Stimulated activated naive CD8-positive, alpha-beta T cell treated with anti-CD3 and anti-CD28 coated beads, Interleukin-15, Interleukin-2, amounts not matched to agents 100 ng/mL and 50 ng/mL, for 24 hours (primary cell): ENCODE results near the gene XYLB.

ENCODE experiments used
- H3K27ac Mint-ChIP-seq: one replicate; pipeline ENCODE4 v1.8.0; 2021; ENCODE audit warnings: mild to moderate bottlenecking, mixed read lengths
- H3K27me3 Mint-ChIP-seq: one replicate; pipeline ENCODE4 v1.8.0; 2021; ENCODE audit warnings: mixed read lengths
- H3K36me3 Mint-ChIP-seq: one replicate; pipeline ENCODE4 v1.8.0; 2021; ENCODE audit warnings: low read depth, mixed read lengths
- H3K4me1 Mint-ChIP-seq: one replicate; pipeline ENCODE4 v1.8.0; 2021; ENCODE audit warnings: low read depth, mixed read lengths
- H3K4me3 Mint-ChIP-seq: one replicate; pipeline ENCODE4 v1.8.0; 2021; ENCODE audit warnings: mild to moderate bottlenecking, mixed read lengths
- H3K9me3 Mint-ChIP-seq: one replicate; pipeline ENCODE4 v1.8.0; 2021; ENCODE audit warnings: mixed read lengths

The XYLB gene

DNA sequence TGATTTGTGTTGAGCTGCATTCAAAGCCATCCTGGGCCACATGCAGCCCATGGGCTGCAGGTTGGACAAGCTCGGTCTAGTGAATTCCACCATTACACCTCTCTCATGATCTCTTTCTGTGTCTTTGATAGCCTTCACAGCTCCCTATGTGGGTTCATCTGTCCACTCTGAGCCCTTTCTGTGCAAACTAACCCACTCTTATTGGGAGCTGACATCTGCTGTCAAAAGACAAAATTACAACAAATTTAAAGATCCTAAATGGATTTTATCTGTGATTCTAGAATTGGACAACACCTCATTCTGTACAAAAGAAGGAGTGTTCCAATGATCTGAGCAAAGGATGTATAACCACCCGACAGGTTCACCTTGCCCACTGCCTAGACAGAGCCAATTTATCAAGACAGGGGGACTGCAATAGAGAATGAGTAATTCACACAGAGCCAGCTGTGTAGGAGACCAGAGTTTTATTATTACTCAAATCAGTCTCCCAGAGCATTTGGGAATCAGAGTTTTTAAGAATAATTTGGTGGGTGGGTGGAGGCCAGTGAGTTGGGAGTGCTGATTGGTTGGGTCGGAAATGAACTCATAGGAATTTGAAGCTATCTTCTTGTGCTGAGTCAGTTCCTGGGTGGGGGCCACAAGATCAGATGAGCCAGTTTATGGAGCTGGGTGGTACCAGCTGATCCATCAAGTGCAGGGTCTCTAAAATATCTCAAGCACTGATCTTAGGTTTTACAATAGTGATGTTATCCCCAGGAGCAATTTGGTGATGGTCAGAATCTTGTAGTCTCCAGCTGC is 2.6 kb upstream of the XYLB start:
- H3K27ac Mint-ChIP-seq: no peak overlapping the region
- H3K4me3 Mint-ChIP-seq: no peak overlapping the region
- peaks cover 13% of the 10 kb centered on the region for H3K27me3 Mint-ChIP-seq
- no peaks in the 10 kb centered on the region for H3K4me1 Mint-ChIP-seq
- H3K9me3 Mint-ChIP-seq: no peaks in the 10 kb centered on the region
- H3K36me3 Mint-ChIP-seq: no peaks in the 10 kb centered on the region

DNA sequence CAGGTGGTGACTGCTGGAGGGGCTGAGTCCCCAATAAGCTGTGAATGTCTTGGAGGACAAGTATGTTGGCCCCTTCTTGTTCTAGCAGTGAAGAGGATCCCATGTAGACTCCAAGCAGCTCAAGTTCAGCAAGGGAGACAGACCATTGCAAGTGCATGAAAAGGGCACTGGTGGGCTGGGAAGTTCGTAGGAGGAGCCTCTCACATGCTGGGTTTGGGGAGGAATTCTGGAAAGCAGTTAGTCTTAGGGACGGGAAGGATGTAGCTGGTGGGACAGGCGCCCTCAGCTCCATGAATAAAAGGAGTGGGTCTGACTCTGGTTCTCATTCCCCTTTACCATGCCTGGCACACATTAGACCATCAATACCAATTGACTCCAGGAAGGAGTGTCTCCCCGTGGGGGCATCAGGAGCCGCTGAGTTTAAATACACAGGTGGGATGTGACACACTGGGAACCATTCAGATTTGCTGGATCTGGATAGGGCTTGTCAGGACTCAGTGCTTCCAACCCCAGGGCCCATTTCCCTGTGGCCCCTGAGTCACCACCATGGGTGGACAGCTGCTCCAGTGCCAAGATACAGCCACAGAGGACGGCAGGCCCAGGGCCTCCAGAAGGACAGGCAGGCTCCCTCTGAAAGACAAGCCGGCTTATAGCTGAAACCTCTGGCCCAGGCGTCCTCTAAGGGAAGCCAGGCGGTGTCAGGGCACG is 552 bp upstream of the XYLB start:
- Mint-ChIP-seq H3K27me3 (peaks cover 8% of the 10 kb centered on the region), H3K4me1 (no peaks in the 10 kb centered on the region), H3K9me3 (no peaks in the 10 kb centered on the region), H3K36me3 (no peaks in the 10 kb centered on the region), H3K27ac (no peak overlapping the region), H3K4me3 (peak overlapping the region; percentile 69)

DNA sequence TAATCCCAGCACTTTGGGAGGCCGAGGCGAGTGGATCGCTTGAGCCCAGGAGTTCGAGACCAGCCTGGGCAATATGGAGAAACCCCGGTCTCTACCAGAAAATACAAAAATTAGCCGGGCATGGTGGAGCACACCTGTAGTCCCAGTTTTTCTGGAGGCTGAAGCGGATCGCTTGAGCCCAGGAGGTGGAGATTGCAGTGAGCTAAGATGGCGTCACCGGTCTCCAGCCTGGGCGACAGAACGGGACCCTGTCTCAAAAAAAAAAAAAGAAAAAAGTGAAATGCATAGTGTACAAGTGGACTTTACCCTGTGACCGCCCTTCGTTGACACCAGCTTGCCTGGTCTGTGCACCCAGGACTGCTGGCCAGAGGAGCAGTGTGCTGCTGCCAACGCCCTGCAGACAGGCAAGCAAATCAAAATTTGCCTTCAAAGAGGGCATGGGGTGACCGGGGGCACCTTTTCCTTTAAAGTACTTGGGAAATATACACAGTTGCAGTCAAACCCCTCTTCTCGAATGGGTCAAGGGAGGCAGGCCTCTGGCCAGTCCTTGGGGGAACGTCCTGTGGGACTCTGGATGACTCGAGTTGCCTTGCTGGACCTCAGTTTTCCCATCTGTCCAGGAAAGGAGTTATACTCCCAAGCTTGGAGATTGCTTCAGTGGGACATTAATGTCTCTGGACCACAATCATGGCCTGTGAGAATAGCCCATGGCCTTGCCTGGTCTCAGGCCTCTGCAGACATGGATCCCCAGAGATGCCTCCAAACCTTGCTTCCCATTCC is 1.0 kb downstream of the XYLB start:
- peak overlapping the region; percentile 75 for H3K4me3 Mint-ChIP-seq
- peaks cover 8% of the 10 kb centered on the region for H3K27me3 Mint-ChIP-seq
- no peak overlapping the region for H3K27ac Mint-ChIP-seq
- peaks cover 9% of the 10 kb centered on the region for H3K36me3 Mint-ChIP-seq
- H3K4me1 Mint-ChIP-seq: no peaks in the 10 kb centered on the region
- H3K9me3 Mint-ChIP-seq: no peaks in the 10 kb centered on the region

DNA sequence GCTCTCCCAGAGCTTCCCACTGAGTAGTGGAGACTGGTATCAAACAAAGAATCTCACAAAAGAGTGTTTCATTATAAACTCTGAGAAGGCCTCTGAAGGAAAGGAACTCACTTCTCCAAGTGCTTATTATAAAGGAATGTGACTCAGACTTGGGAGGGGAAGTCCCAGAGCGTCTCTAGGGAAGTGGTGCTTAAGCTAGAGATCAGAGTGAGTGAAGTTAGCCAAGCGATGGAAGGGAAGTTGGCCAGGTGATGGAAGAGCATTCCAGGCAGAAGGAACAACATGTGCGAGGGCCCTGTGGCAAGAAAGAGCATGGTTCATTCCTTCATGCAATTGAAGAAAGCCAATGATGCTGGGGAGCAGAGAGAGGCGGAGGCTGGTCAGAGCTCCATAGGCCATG is 2.3 kb downstream of the XYLB start:
- no peak overlapping the region for H3K4me3 Mint-ChIP-seq
- no peaks in the 10 kb centered on the region for H3K4me1 Mint-ChIP-seq
- peaks cover 13% of the 10 kb centered on the region for H3K36me3 Mint-ChIP-seq
- H3K27me3 Mint-ChIP-seq: peaks cover 5% of the 10 kb centered on the region
- H3K9me3 Mint-ChIP-seq: no peaks in the 10 kb centered on the region
- H3K27ac Mint-ChIP-seq: no peak overlapping the region

DNA sequence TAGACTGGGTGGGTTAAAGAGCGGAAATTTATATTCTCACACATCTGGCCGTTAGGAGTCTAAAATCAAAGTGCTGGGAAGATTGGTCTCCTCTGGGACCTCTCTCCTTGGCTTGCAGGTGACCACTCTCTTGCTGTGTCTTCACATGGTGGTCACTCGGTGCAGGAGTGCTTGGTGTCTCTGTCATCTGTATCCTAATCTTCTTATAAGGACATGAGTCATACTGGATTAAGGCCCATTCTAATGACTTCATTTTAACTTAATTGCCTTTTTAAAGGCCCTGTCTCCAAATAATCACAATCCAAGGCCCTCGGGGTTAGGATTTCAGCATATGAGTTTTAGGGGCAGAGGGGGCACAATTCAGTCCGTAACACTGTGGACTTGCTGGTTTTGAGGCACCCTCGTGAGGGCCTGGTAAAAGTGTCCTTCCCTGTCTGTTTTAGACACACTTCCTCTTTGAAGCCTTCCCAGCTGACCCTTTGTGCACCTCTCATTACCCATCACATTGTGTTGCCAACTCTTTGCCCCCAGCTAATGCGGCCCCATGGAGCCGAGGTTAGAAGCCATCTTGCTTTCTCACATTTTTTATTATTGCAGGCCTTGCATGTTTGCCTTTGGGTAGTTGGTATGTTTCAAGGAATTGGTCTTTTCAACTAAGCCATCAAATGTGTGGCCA is 3.2 kb downstream of the XYLB start:
- peaks cover 13% of the 10 kb centered on the region for H3K36me3 Mint-ChIP-seq
- H3K9me3 Mint-ChIP-seq: no peaks in the 10 kb centered on the region
- no peak overlapping the region for H3K27ac Mint-ChIP-seq
- H3K27me3 Mint-ChIP-seq: peaks cover 4% of the 10 kb centered on the region
- H3K4me1 Mint-ChIP-seq: no peaks in the 10 kb centered on the region
- no peak overlapping the region for H3K4me3 Mint-ChIP-seq

DNA sequence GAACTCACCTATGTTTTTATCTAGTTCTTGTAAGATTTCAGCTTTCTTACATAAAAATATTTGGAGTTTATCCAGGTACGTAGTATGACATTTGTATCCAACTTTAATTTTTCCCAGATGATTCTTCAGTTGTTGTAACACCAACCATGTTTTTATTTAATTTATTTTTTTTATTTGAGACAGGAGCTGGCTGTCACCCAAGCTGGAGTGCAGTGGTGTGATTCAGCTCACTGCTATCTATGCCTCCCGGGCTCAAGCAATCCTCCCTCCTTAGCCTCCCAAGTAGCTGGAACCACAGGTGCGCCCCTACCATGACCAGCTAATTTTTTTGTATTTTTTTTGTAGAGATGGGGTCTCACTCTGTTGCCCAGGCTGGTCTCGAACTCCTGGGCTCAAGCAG is 6.6 kb downstream of the XYLB start:
- H3K27ac Mint-ChIP-seq: no peak overlapping the region
- peaks cover 13% of the 10 kb centered on the region for H3K36me3 Mint-ChIP-seq
- no peaks in the 10 kb centered on the region for H3K4me1 Mint-ChIP-seq
- no peaks in the 10 kb centered on the region for H3K9me3 Mint-ChIP-seq
- no peaks in the 10 kb centered on the region for H3K27me3 Mint-ChIP-seq
- H3K4me3 Mint-ChIP-seq: no peak overlapping the region

DNA sequence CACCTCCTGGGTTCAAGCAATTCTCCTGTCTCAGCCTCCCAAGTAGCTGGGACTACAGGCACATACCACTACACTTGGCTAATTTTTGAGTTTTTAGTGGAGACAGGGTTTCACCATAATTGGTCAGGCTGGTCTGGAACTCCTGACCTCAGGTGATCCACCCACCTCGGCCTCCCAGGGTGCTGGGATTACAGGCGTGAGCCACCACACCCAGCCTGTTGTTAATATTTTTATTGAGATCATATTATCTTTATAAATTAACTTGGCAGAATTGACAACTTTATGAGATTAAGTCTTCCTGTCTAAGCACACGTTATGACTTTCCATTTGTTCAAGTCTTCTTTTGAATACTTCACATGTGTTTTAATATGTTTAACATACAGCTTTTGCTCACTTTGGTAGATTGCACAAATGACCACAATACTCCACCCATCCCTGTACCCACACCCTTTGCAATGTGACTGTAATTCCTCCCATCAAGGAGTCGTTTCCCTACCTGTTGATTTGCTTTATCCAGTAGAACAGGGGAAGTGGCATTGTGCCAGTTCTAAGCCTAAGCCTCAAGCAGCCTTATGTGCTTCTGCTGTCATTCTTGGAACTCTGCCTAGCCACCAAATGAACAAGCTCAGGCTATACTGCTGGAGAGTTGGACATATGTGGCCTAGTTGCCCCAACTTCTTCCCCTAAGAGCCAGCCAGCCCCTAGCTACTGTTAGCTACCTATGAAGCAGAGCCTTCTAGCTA is 8.2 kb downstream of the XYLB start:
- Mint-ChIP-seq H3K27me3 (no peaks in the 10 kb centered on the region), H3K4me1 (no peaks in the 10 kb centered on the region), H3K4me3 (no peak overlapping the region), H3K36me3 (peaks cover 13% of the 10 kb centered on the region), H3K9me3 (no peaks in the 10 kb centered on the region), H3K27ac (no peak overlapping the region)

DNA sequence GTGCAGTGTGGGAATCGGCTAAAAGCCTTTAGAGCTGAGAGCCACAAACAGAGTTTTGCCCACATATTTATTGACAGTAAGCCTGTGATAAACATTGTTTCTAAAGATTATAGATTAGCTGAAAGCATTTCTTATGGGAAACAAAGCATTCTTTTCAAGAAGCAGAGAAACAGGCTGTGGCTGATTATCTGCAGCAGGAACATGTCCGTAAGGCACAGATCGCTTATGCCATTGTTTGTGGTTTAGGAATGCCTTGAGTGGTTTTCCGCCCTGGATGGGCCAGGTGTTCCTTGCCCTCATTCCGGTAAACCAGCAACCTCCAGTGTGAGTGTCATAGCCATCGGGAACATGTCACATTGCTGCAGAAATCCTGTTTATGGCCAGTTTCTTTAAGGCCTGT is 12.5 kb downstream of the XYLB start:
- Mint-ChIP-seq H3K27ac (no peak overlapping the region), H3K36me3 (peaks cover 3% of the 10 kb centered on the region), H3K4me3 (no peak overlapping the region), H3K4me1 (no peaks in the 10 kb centered on the region), H3K27me3 (no peaks in the 10 kb centered on the region), H3K9me3 (no peaks in the 10 kb centered on the region)

DNA sequence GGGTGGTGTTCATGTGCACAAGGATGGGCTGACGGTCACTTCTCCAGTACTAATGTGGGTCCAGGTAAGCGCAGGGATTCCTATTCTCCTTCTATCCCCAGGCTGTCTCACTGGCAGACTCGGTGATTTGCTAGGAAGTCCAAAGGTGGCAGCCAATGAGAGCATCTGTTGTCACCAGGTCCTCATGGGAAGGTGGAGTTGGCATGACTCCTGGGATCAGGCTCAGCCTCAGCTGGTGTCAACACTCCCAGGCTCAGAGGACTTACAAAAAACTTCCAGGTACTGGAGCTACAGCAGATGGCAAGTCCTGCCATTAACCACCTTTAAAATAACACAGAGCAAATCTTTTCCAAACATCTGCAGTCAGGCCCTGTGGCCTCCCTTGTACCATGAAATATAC is 13.8 kb downstream of the XYLB start:
- H3K27me3 Mint-ChIP-seq: no peaks in the 10 kb centered on the region
- no peaks in the 10 kb centered on the region for H3K9me3 Mint-ChIP-seq
- no peak overlapping the region for H3K27ac Mint-ChIP-seq
- peaks cover 6% of the 10 kb centered on the region for H3K4me1 Mint-ChIP-seq
- H3K36me3 Mint-ChIP-seq: peaks cover 14% of the 10 kb centered on the region
- no peak overlapping the region for H3K4me3 Mint-ChIP-seq

DNA sequence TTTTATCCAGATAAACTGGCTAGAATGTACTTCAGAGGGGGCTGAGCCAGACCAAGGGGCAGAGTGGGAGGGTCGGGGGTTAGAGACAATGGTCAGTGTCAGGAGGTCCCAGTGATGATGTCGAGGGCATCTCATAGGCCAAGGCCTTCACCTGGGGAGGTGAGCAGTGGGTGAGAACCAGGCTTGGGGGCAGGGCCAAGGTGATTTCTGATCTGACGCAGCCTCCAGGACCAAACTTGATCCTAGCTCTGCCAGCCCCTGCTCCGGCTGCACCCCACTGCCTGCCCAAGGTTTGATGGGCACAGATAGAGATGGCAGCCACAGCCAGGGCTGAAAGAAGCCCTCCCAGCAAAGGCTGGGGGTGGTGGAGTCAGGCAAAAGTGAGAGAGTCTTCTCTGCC is 14.9 kb downstream of the XYLB start:
- H3K4me1 Mint-ChIP-seq: peaks cover 6% of the 10 kb centered on the region
- no peaks in the 10 kb centered on the region for H3K9me3 Mint-ChIP-seq

DNA sequence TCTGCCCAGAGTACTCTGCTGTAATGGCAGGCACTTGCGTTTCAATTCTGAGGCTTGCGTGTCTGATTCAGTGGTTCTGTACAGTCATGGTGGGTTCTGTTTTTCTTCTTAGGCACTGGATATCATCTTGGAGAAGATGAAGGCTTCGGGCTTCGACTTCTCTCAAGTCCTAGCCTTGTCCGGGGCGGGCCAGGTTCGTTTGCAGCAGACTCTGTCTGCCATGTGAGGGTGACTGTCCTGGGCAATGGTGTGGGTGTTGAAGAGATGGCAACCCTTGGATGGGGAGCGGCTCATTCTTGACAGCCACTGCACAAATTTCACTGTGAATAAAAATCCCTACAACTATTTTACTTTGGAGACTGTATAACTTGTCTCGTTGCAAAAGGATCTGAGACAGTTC is 16.2 kb downstream of the XYLB start:
- H3K27me3 Mint-ChIP-seq: no peaks in the 10 kb centered on the region
- H3K36me3 Mint-ChIP-seq: peaks cover 22% of the 10 kb centered on the region
- no peak overlapping the region for H3K27ac Mint-ChIP-seq
- H3K9me3 Mint-ChIP-seq: no peaks in the 10 kb centered on the region
- peaks cover 6% of the 10 kb centered on the region for H3K4me1 Mint-ChIP-seq
- no peak overlapping the region for H3K4me3 Mint-ChIP-seq

More for the DNA sequence above, 14.9 kb downstream of the XYLB start:
- Mint-ChIP-seq H3K27ac (no peak overlapping the region), H3K36me3 (peaks cover 18% of the 10 kb centered on the region), H3K27me3 (no peaks in the 10 kb centered on the region), H3K4me3 (no peak overlapping the region)

DNA sequence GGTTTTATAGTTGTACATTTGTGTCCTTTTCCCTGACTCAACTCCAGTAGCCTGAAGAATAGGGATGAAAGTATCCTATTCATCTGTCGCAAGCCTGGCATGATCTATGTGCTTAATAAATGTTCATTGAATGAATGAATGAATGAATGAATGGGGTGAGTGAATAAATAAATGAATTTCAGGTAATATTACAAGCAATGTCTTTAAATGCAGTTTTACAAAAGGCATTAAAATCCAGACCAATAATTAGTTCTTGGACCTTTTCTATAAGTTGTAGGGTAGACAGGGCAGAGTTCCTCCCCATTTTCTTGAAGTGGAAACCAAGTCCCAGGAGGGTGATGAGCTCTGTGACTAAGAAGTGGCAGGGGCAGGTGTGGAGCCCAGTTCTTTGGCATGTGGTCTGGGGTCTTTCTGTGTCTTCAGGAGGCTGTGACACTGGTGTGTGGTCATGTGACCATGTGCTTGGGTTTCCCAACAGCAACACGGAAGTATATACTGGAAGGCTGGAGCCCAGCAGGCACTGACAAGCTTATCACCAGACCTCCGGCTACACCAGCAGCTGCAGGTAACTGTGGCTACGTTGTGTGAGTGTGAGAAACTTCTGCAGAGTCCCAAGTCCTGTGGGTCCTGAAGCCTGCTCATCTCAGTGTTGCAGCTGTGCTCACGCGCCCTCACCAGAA is 18.3 kb downstream of the XYLB start:
- no peaks in the 10 kb centered on the region for H3K9me3 Mint-ChIP-seq
- H3K27ac Mint-ChIP-seq: no peak overlapping the region
- H3K36me3 Mint-ChIP-seq: peaks cover 31% of the 10 kb centered on the region
- H3K27me3 Mint-ChIP-seq: no peaks in the 10 kb centered on the region
- H3K4me3 Mint-ChIP-seq: no peak overlapping the region
- H3K4me1 Mint-ChIP-seq: peaks cover 6% of the 10 kb centered on the region

DNA sequence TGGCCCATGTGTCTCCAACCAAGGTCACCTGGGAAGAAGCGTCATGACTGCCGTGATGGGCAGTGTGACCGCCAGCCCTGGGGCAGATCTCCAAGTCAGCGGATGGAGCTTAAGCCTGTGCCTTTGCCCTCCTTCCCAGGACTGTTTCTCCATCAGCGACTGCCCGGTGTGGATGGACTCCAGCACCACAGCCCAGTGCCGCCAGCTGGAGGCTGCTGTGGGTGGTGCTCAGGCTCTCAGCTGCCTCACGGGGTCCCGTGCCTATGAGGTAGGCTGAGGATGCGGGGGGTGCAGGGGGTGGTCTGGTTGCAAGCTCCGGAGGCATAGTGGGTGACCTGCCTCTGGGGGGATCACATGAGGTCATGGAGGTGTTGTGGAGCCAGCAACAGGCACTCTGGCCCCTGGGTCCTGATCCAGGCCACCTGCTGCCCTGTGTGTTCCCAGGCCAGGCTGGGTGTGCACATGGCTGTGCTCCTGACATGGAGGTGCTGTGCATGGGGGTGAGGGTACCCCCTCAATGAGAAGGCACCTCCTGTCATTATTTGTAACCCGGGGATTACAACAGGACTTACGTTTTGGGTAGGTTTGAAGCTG is 19.0 kb downstream of the XYLB start:
- H3K4me3 Mint-ChIP-seq: no peak overlapping the region
- H3K27me3 Mint-ChIP-seq: no peaks in the 10 kb centered on the region
- no peaks in the 10 kb centered on the region for H3K9me3 Mint-ChIP-seq
- peaks cover 31% of the 10 kb centered on the region for H3K36me3 Mint-ChIP-seq
- H3K4me1 Mint-ChIP-seq: peaks cover 6% of the 10 kb centered on the region
- H3K27ac Mint-ChIP-seq: no peak overlapping the region
